Sigmoid colon (tissue), 4 donors: ENCODE measurements around the gene TMEM198.

Experiments
- EP300 ChIP-seq, 4 donors: sonication (generic); formaldehyde crosslinking; IDR thresholded peaks; one replicate each; pipeline ENCODE4 v1.6.1; 2017; ENCODE audit warnings: antibody characterized with exemption in 4 of 4
- POLR2A ChIP-seq, 2 donors: fragments of 450-650 bp; IDR thresholded peaks; one replicate each; pipeline ENCODE4 v1.6.1; 2016; ENCODE audit warnings: antibody characterized with exemption in 2 of 2, mild to moderate bottlenecking in 2 of 2, moderate library complexity in 2 of 2
- POLR2AphosphoS5 ChIP-seq, 4 donors: sonication (generic); formaldehyde crosslinking; IDR thresholded peaks; one replicate each; pipeline ENCODE4 v1.6.1; 2017; ENCODE audit warnings: antibody characterized with exemption in 4 of 4
- TF ChIP-seq, protein P1 (sequence below), 4 experiments: fragments of 450-650 bp in 3 of 4; fragments of 200-600 bp in 1 of 4; IDR thresholded peaks; one replicate each; pipeline ENCODE4 v1.5.1; 2016 to 2019; ENCODE audit warnings: antibody characterized with exemption in 4 of 4, mild to moderate bottlenecking in 3 of 4, moderate library complexity in 2 of 4

DNA sequence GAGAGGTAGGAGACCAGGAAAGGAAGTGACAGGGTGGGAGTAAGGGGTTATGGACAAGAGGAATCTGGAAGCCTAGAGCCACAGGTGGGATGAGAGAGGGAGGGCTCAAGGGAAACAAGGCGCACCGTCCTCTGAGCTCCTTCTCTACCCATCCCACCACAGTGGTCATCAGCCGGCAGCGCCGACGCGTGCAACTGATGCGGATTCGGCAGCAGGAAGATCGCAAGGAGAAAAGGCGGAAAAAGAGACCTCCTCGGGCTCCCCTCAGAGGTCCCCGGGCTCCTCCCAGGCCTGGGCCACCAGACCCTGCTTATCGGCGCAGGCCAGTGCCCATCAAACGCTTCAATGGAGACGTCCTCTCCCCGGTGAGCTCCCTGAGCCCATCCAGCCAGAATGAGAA is 5.2 kb downstream of the TMEM198 start:
- TF ChIP-seq, protein P1, sequence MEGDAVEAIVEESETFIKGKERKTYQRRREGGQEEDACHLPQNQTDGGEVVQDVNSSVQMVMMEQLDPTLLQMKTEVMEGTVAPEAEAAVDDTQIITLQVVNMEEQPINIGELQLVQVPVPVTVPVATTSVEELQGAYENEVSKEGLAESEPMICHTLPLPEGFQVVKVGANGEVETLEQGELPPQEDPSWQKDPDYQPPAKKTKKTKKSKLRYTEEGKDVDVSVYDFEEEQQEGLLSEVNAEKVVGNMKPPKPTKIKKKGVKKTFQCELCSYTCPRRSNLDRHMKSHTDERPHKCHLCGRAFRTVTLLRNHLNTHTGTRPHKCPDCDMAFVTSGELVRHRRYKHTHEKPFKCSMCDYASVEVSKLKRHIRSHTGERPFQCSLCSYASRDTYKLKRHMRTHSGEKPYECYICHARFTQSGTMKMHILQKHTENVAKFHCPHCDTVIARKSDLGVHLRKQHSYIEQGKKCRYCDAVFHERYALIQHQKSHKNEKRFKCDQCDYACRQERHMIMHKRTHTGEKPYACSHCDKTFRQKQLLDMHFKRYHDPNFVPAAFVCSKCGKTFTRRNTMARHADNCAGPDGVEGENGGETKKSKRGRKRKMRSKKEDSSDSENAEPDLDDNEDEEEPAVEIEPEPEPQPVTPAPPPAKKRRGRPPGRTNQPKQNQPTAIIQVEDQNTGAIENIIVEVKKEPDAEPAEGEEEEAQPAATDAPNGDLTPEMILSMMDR (IDR thresholded peaks at IDR 0.05): no peak
- no peak for TF ChIP-seq EP300 (IDR thresholded peaks at IDR 0.05)
- TF ChIP-seq POLR2A (IDR thresholded peaks at IDR 0.05): no peak
- no peak for TF ChIP-seq POLR2AphosphoS5 (IDR thresholded peaks at IDR 0.05)
